MV-4-11 (cell line): ENCODE data around the gene EML5.

Experiments used
- DNase-seq: peaks from one replicate; lab custom pipeline; 2025; lab: John Stamatoyannopoulos, UW

The EML5 gene

DNA sequence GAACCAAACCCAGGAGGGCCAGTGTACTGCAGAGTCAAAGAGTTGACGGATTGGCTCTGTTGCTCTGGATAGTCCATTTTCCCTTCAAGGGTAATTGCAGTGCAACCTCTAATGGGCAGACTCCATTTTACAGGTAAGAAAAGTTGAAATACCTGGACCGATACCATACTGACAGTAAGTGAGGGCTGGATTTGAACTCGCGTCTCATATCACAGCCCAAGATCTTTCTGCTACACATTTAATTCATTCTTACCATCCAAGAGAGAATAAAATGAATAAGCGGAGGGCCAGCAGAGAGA is 230.3 kb downstream of the EML5 start:
- DNase-seq, result no peak
